SHP77 (cell line): ENCODE data around the gene CACNA1H.

Source experiments
- DNase-seq, 2 experiments: peaks; one replicate each; lab custom pipeline; 2025; lab: John Stamatoyannopoulos, UW

CACNA1H gene

GRCh38 chr16:1152651-1153259 is at the start of gene CACNA1H:
TSS of gene CACNA1H (plus strand) at chr16:1153106. CDS start at chr16:1153738, 632 bp downstream.
- DNase-seq, result no peak

- DNase-seq, result no peak
Observed at GRCh38 chr16:1103636-1103980, 49.3 kb upstream of the CACNA1H start.

- DNase-seq, result peak in 1 of 2 experiments; percentile 56
Observed at GRCh38 chr16:1105888-1106620, 46.9 kb upstream of the CACNA1H start.

GRCh38 chr16:1106659-1107058 is 46.2 kb upstream of the CACNA1H start:
- DNase-seq, result no peak

GRCh38 chr16:1107141-1107540 is 45.8 kb upstream of the CACNA1H start:
- no peak for DNase-seq

- DNase-seq, result no peak
Observed at GRCh38 chr16:1107731-1108130, 45.2 kb upstream of the CACNA1H start.

- DNase-seq, result peak; percentile 30 to 67
Observed at GRCh38 chr16:1108299-1109252, 44.3 kb upstream of the CACNA1H start.

GRCh38 chr16:1109648-1110047 is 43.3 kb upstream of the CACNA1H start:
- no peak for DNase-seq

GRCh38 chr16:1112506-1113184 is 40.3 kb upstream of the CACNA1H start:
- DNase-seq, result no peak

GRCh38 chr16:1113489-1113888 is 39.4 kb upstream of the CACNA1H start:
- DNase-seq, result no peak

- DNase-seq, result no peak
Observed at GRCh38 chr16:1113889-1114526, 38.9 kb upstream of the CACNA1H start.

GRCh38 chr16:1116693-1117077 is 36.2 kb upstream of the CACNA1H start:
- no peak for DNase-seq

- no peak for DNase-seq
Observed at GRCh38 chr16:1117176-1117900, 35.6 kb upstream of the CACNA1H start.

- DNase-seq, result no peak
Observed at GRCh38 chr16:1117926-1118325, 35.0 kb upstream of the CACNA1H start.

GRCh38 chr16:1119129-1119528 is 33.8 kb upstream of the CACNA1H start:
- DNase-seq, result no peak

- no peak for DNase-seq
Observed at GRCh38 chr16:1119766-1120576, 32.9 kb upstream of the CACNA1H start.

GRCh38 chr16:1120577-1120941 is 32.3 kb upstream of the CACNA1H start:
- no peak for DNase-seq

- no peak for DNase-seq
Observed at GRCh38 chr16:1121009-1121408, 31.9 kb upstream of the CACNA1H start.

- no peak for DNase-seq
Observed at GRCh38 chr16:1121601-1122397, 31.1 kb upstream of the CACNA1H start.
